SK-N-SH (cell line): ENCODE results near the gene TXNDC17. TPM values are rescaled to one million over a fixed set of nuclear protein-coding genes. Genes with fewer than 3 reads are reported as not detected.

ENCODE experiments used
- CTCF ChIA-PET: fragments of 300-600, 350-600 bp; formaldehyde crosslinking; extraction: SDS; loops from one replicate; lab custom pipeline; 2021; lab: Yijun Ruan, JAX
- POLR2A ChIA-PET: fragments of 350-600 bp; sonication (Branson Sonifier 250); formaldehyde crosslinking; extraction: SDS; loops from one replicate; lab custom pipeline; 2020; ENCODE audit warnings: antibody characterized with exemption, inconsistent platforms; lab: Yijun Ruan, JAX
- DNase-seq: peaks from one replicate; pipeline ENCODE4 v3.0.0; 2012
- H2AFZ ChIP-seq: fragments of 200-600 bp; sonication (generic); 2 replicates; pipeline ENCODE4 v1.8.1; 2016; ENCODE audit warnings: antibody characterized with exemption, mild to moderate bottlenecking, low read depth
- H3F3A ChIP-seq: fragments of 200-600 bp; sonication (generic); replicated peaks from 2 replicates; pipeline ENCODE3; 2016; ENCODE audit warnings: antibody characterized with exemption, mild to moderate bottlenecking; ENCODE audit not compliant: insufficient read depth
- H3K27ac ChIP-seq, 2 experiments: fragments of 200-500 bp in 1 of 2; fragments of 200-600 bp in 1 of 2; sonication (Bioruptor generic) in 1 of 2; sonication (generic), shearing (Covaris generic) in 1 of 2; 2 replicates each; pipeline versions ENCODE4 v1.5.1 to v1.6.1; 2014 to 2016; ENCODE audit warnings: low read depth in 2 of 2, inconsistent platforms in 1 of 2, low read length in 1 of 2, mild to moderate bottlenecking in 1 of 2, mixed read lengths in 1 of 2
- H3K27me3 ChIP-seq: fragments of 200-600 bp; sonication (generic), shearing (Covaris generic); 2 replicates; pipeline ENCODE4 v1.6.1; 2016; ENCODE audit warnings: mixed run types; ENCODE audit not compliant: insufficient read depth
- H3K36me3 ChIP-seq, 2 experiments: fragments of 200-500 bp in 1 of 2; fragments of 200-600 bp in 1 of 2; sonication (Bioruptor generic) in 1 of 2; sonication (generic) in 1 of 2; replicated peaks in 1 of 2; 2 replicates each; pipeline versions ENCODE3 to v1.5.1; 2014 to 2016; ENCODE audit warnings: low read length in 1 of 2, mild to moderate bottlenecking in 1 of 2; ENCODE audit not compliant: insufficient read depth in 2 of 2, control insufficient read depth in 1 of 2
- H3K4me1 ChIP-seq, 2 experiments: fragments of 200-500 bp in 1 of 2; fragments of 200-600 bp in 1 of 2; sonication (Bioruptor generic) in 1 of 2; sonication (generic), shearing (Covaris generic) in 1 of 2; 2 replicates each; pipeline versions ENCODE4 v1.5.1 to v1.6.1; 2014 to 2016; ENCODE audit warnings: low read depth in 1 of 2, low read length in 1 of 2, mixed run types in 1 of 2; ENCODE audit not compliant: insufficient read depth in 2 of 2, control insufficient read depth in 1 of 2
- H3K4me2 ChIP-seq: fragments of 200-600 bp; sonication (generic), shearing (Covaris generic); 2 replicates; pipeline ENCODE4 v1.6.1; 2017; ENCODE audit warnings: mixed run types
- H3K4me3 ChIP-seq, 2 experiments: fragments of 200-500 bp in 1 of 2; fragments of 200-600 bp in 1 of 2; sonication (Bioruptor generic) in 1 of 2; sonication (generic), shearing (Covaris generic) in 1 of 2; 2 replicates each; pipeline versions ENCODE4 v1.5.1 to v1.8.1; 2014 to 2016; ENCODE audit warnings: low read depth in 2 of 2, inconsistent platforms in 1 of 2, low read length in 1 of 2, mild to moderate bottlenecking in 1 of 2, mixed read lengths in 1 of 2, moderate library complexity in 1 of 2
- H3K79me2 ChIP-seq: fragments of 200-600 bp; sonication (generic); 2 replicates; pipeline ENCODE4 v1.8.1; 2017; ENCODE audit warnings: mild to moderate bottlenecking; ENCODE audit not compliant: insufficient read depth
- H3K9ac ChIP-seq: fragments of 200-600 bp; sonication (generic); 2 replicates; pipeline ENCODE4 v1.6.1; 2017; ENCODE audit warnings: mixed run types
- H3K9me2 ChIP-seq: fragments of 200-600 bp; sonication (generic); 2 replicates; pipeline ENCODE4 v1.6.1; 2017; ENCODE audit warnings: mixed run types
- H3K9me3 ChIP-seq: fragments of 200-600 bp; sonication (generic); 2 replicates; pipeline ENCODE4 v1.6.1; 2017; ENCODE audit warnings: mixed run types, mild to moderate bottlenecking, moderate library complexity
- H4K20me1 ChIP-seq: fragments of 200-600 bp; sonication (generic); 2 replicates; pipeline ENCODE4 v1.6.1; 2017; ENCODE audit warnings: mild to moderate bottlenecking, mixed run types; ENCODE audit not compliant: insufficient read depth
- CTCF ChIP-seq: fragments of 200-600 bp; sonication (generic); IDR thresholded peaks from 2 replicates; pipeline ENCODE4 v1.6.1; 2017; ENCODE audit warnings: antibody characterized with exemption, mild to moderate bottlenecking, moderate library complexity
- ELF1 ChIP-seq: IDR thresholded peaks from 2 replicates; pipeline ENCODE4 v1.4.0; 2012
- EZH2phosphoT487 ChIP-seq: fragments of 200-600 bp; sonication (generic); IDR thresholded peaks from 2 replicates; pipeline ENCODE4 v1.6.1; 2017; ENCODE audit warnings: low read depth, mixed run types, mild to moderate bottlenecking, antibody characterized with exemption, moderate library complexity, borderline replicate concordance
- FOSL2 ChIP-seq: IDR thresholded peaks from 2 replicates; pipeline ENCODE4 v1.4.0; 2012; ENCODE audit warnings: low read depth, mild to moderate bottlenecking, moderate library complexity, borderline replicate concordance
- FOXM1 ChIP-seq: IDR thresholded peaks from 2 replicates; pipeline ENCODE4 v1.4.0; 2012; ENCODE audit warnings: low read depth, mild to moderate bottlenecking
- GATA2 ChIP-seq: sonication (generic); formaldehyde crosslinking; IDR thresholded peaks from 2 replicates; pipeline ENCODE4 v1.5.0; 2020; ENCODE audit warnings: mild to moderate bottlenecking, missing genetic modification reagents
- IRF3 ChIP-seq: fragments of 150-350 bp; IDR thresholded peaks from 2 replicates; pipeline ENCODE4 v1.6.1; 2016; ENCODE audit warnings: mild to moderate bottlenecking, low read depth, low read length
- MXI1 ChIP-seq: IDR thresholded peaks from 2 replicates; pipeline ENCODE4 v1.6.1; 2012; ENCODE audit warnings: mild to moderate bottlenecking, low read depth, low read length, improper control_type of control experiment
- NFIC ChIP-seq: IDR thresholded peaks from 2 replicates; pipeline ENCODE4 v1.4.0; 2012; ENCODE audit warnings: borderline replicate concordance
- PBX3 ChIP-seq: IDR thresholded peaks from 2 replicates; pipeline ENCODE4; 2012
- POLR2AphosphoS5 ChIP-seq: IDR thresholded peaks from 2 replicates; pipeline ENCODE4 v1.6.1; 2012; ENCODE audit warnings: low read depth, low read length
- RAD21 ChIP-seq: IDR thresholded peaks from 2 replicates; pipeline ENCODE4 v1.6.1; 2012; ENCODE audit warnings: mild to moderate bottlenecking, low read length
- RCOR1 ChIP-seq: fragments of 150-350 bp; IDR thresholded peaks from 2 replicates; pipeline ENCODE4 v1.6.1; 2017; ENCODE audit warnings: antibody characterized with exemption, low read length
- RFX5 ChIP-seq: IDR thresholded peaks from 2 replicates; pipeline ENCODE4 v1.6.1; 2012; ENCODE audit warnings: mild to moderate bottlenecking, improper control_type of control experiment, low read length
- RXRA ChIP-seq: IDR thresholded peaks from 2 replicates; pipeline ENCODE4 v1.4.0; 2012; ENCODE audit warnings: low read depth, mild to moderate bottlenecking, borderline replicate concordance
- SIN3A ChIP-seq: IDR thresholded peaks from 2 replicates; pipeline ENCODE4 v1.6.1; 2012; ENCODE audit warnings: low read depth, mild to moderate bottlenecking, low read length, moderate library complexity, borderline replicate concordance
- SMC3 ChIP-seq: IDR thresholded peaks from 2 replicates; pipeline ENCODE4 v1.6.1; 2012; ENCODE audit warnings: low read depth, low read length, improper control_type of control experiment
- USF1 ChIP-seq: IDR thresholded peaks from 2 replicates; pipeline ENCODE4 v1.4.0; 2012; ENCODE audit warnings: low read depth, borderline replicate concordance
- USF2 ChIP-seq: fragments of 150-350 bp; IDR thresholded peaks from 2 replicates; pipeline ENCODE4 v1.6.1; 2017; ENCODE audit warnings: antibody characterized with exemption, low read length, low read depth, borderline replicate concordance
- YY1 ChIP-seq: IDR thresholded peaks from 2 replicates; pipeline ENCODE4 v1.4.0; 2012; ENCODE audit warnings: low read depth, mild to moderate bottlenecking
- WGBS: methylation state at CpG from one replicate; pipeline ENCODE4 v1.1.6; 2017; ENCODE audit warnings: low lambda C conversion rate; 5-methylcytosine and 5-hydroxymethylcytosine counted together
- polyA plus RNA-seq, 3 experiments: library from polyadenylated mRNA; depleted of rRNA; stranded (reverse); fragments of >200 nt; gene quantifications; 2 replicates each; pipeline ENCODE4 v1.2.3, GENCODE V29; 2012

The TXNDC17 gene
- polyA plus RNA-seq, 1 of the 3 experiments (the other 2 are of a cell fraction): 644 TPM

- H4K20me1 ChIP-seq: no peaks in the 10 kb centered on the region
- no peak for TF ChIP-seq ELF1
- no peak for TF ChIP-seq EZH2phosphoT487
- no peak for TF ChIP-seq RAD21
- TF ChIP-seq FOXM1: no peak
- WGBS: 56% methylated on average over 9 of the region's 9 CpGs
- no peaks in the 10 kb centered on the region for H3K79me2 ChIP-seq
- H3K27ac ChIP-seq: no peak overlapping the region
- H3K4me3 ChIP-seq: no peak overlapping the region
- POLR2A ChIA-PET: no interaction called here
- no peak overlapping the region for H3K4me2 ChIP-seq
- H3K9me2 ChIP-seq: no peaks in the 10 kb centered on the region
- no peaks in the 10 kb centered on the region for H3K4me1 ChIP-seq
- CTCF ChIA-PET: no interaction called here
- peaks cover 82% of the 10 kb centered on the region for H3K27me3 ChIP-seq
- no peaks in the 10 kb centered on the region for H3K9me3 ChIP-seq
- H2AFZ ChIP-seq: no peak overlapping the region
- no peaks in the 10 kb centered on the region for H3K36me3 ChIP-seq
- H3K9ac ChIP-seq: no peak overlapping the region
- no peak for DNase-seq
- no peaks in the 10 kb centered on the region for H3F3A ChIP-seq
Observed at GRCh38 chr17:6688944-6689343, 48.1 kb downstream of the TXNDC17 start.

GRCh38 chr17:6690641-6691040, 49.8 kb downstream of the TXNDC17 start:
- H2AFZ ChIP-seq: no peak overlapping the region
- TF ChIP-seq YY1 (no peak), SMC3 (no peak), ELF1 (no peak), RXRA (no peak), PBX3 (no peak), IRF3 (no peak), RFX5 (no peak), GATA2 (CRISPR knock-in tag) (no peak), FOSL2 (no peak), USF1 (no peak), MXI1 (no peak), CTCF (no peak), NFIC (no peak), USF2 (no peak), RCOR1 (no peak), SIN3A (no peak), POLR2AphosphoS5 (no peak), RAD21 (no peak)
- no peaks in the 10 kb centered on the region for H3K9me2 ChIP-seq
- WGBS: 4% methylated on average over 10 of the region's 11 CpGs
- no peak overlapping the region for H3K4me2 ChIP-seq
- no peak overlapping the region for H3K9ac ChIP-seq
- H3K27ac ChIP-seq: no peak overlapping the region
- H3K79me2 ChIP-seq: no peaks in the 10 kb centered on the region
- POLR2A ChIA-PET: no interaction called here
- CTCF ChIA-PET: interaction anchor here (1.0 to 1.1 kb wide), 2 partner anchors 17 to 18 kb away, joined by 3 read pairs; no protein-coding TSS in a partner anchor
- H3K4me3 ChIP-seq: no peak overlapping the region
- no peaks in the 10 kb centered on the region for H3K4me1 ChIP-seq
- no peaks in the 10 kb centered on the region for H3K9me3 ChIP-seq
- no peak for DNase-seq
- peaks cover 87% of the 10 kb centered on the region for H3K27me3 ChIP-seq
- no peaks in the 10 kb centered on the region for H3F3A ChIP-seq
- no peaks in the 10 kb centered on the region for H4K20me1 ChIP-seq
- no peaks in the 10 kb centered on the region for H3K36me3 ChIP-seq
